ENCODE measurements around the gene MACC1.

MACC1 gene

DNA sequence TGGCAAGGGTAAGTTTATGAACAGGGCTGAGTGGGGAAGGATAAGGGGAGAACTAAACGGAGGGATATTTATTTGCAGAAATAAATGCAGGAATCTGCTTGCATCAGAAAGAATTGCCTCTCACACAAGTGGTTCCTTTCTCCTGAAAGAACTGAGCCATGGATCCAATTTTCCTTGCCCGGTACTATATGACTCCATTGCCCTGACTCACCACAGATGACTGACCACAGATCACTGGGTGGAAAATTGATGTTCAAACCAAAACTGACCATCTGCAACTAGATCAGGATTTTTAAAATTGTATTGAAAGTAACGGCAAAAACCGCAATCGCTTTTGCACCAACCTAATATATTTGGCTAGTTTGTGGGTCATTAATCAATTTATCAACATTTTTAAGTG, 6.2 kb upstream of the MACC1 start:
- H3K9ac ChIP-seq (ENCODE audit: insufficient read length, low read depth): no peak overlapping the region
- no peak overlapping the region for H3K4me3 ChIP-seq (ENCODE audit: insufficient read length, low read depth)
- peaks cover 3% of the 10 kb centered on the region for H3K4me1 ChIP-seq (ENCODE audit: insufficient read depth, insufficient read length)
- no peaks in the 10 kb centered on the region for H3K9me3 ChIP-seq (ENCODE audit: insufficient read depth, low read length)
- no peaks in the 10 kb centered on the region for H3K27me3 ChIP-seq (ENCODE audit: insufficient read depth, insufficient read length)
- TF ChIP-seq ZNF274 (IDR thresholded peaks at IDR 0.05; ENCODE audit: low read depth, low read length): no peak
- no peak for TF ChIP-seq YY1 (IDR thresholded peaks at IDR 0.05; ENCODE audit: insufficient read depth, insufficient read length)
- TF ChIP-seq SUZ12 (IDR thresholded peaks at IDR 0.05; ENCODE audit: extremely low read depth, insufficient read depth, insufficient read length): no peak
- DNase-seq (ENCODE audit: low read depth, low spot score): no peak
- no peaks in the 10 kb centered on the region for H3K36me3 ChIP-seq (ENCODE audit: insufficient read depth, insufficient read length, low read length)

DNA sequence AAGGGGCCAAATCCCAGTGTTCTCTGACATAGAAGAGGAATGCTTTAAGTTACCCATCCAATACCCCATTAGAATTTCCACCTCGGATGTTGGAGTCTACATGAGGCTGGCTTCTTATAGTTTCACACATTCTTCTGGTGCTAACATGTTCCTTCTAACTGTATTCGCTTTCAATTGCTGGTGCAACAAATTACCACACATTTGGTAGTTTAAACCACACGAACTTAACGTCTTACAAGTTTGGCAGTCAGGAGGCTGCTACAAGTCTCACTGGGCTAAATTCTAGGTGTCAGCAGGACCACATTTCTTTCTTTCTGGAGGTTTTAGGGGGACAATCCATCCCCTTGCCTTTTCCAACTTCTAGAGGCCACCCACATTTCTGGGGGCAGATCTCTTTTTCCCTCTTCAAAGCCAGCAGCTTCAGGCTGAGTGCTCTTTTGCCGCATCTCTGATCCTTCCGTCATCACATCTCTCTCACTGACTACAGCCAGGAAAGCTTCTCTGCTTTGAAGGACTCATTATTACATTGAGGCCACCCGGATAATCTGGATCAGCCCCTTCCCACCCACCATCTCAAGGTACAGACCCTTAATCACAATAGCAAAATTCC, 5.1 kb upstream of the MACC1 start:
- Histone ChIP-seq H3K27me3 (ENCODE audit: insufficient read depth, insufficient read length) (no peaks in the 10 kb centered on the region), H3K9me3 (ENCODE audit: insufficient read depth, low read length) (no peaks in the 10 kb centered on the region), H3K4me1 (ENCODE audit: insufficient read depth, insufficient read length) (peaks cover 3% of the 10 kb centered on the region), H3K4me3 (ENCODE audit: insufficient read length, low read depth) (no peak overlapping the region), H3K9ac (ENCODE audit: insufficient read length, low read depth) (no peak overlapping the region), H3K36me3 (ENCODE audit: insufficient read depth, insufficient read length, low read length) (no peaks in the 10 kb centered on the region)
- TF ChIP-seq YY1 (IDR thresholded peaks at IDR 0.05; ENCODE audit: insufficient read depth, insufficient read length): no peak
- TF ChIP-seq SUZ12 (IDR thresholded peaks at IDR 0.05; ENCODE audit: extremely low read depth, insufficient read depth, insufficient read length): no peak
- TF ChIP-seq ZNF274 (IDR thresholded peaks at IDR 0.05; ENCODE audit: low read depth, low read length): no peak
- no peak for DNase-seq (ENCODE audit: low read depth, low spot score)

DNA sequence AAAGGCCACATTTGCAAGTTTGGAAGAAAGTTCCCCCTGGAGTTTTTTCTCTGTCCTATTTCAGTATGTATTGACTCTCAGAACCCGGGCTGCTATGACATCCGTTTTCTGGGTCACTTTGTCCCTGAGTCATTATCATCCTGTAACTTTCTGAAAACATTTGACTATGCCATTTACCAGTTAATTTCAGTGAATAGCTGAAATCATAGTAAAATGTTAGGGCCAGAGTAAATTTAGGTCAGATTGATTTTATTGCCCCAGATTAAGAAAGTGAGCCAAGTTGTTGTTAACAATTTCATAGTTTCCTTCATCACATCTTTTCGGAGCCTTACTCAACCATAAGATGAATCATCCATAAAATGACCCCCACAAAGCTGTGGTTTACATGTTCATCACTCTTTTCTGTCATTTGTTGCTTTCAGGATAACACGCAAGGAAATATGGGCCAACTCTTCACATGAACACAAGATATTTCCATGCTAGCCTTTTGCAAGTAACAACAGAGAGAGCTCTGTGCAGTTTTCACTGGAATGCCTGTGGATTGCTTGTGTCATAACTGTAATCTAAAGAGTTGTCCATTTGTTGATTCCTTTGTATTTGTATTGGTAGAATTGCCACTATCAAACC, 3.9 kb upstream of the MACC1 start:
- Histone ChIP-seq H3K9me3 (ENCODE audit: insufficient read depth, low read length) (no peaks in the 10 kb centered on the region), H3K4me1 (ENCODE audit: insufficient read depth, insufficient read length) (peaks cover 3% of the 10 kb centered on the region), H3K36me3 (ENCODE audit: insufficient read depth, insufficient read length, low read length) (no peaks in the 10 kb centered on the region), H3K4me3 (ENCODE audit: insufficient read length, low read depth) (no peak overlapping the region), H3K9ac (ENCODE audit: insufficient read length, low read depth) (no peak overlapping the region), H3K27me3 (ENCODE audit: insufficient read depth, insufficient read length) (no peaks in the 10 kb centered on the region)
- DNase-seq (ENCODE audit: low read depth, low spot score): no peak
- TF ChIP-seq YY1 (IDR thresholded peaks at IDR 0.05; ENCODE audit: insufficient read depth, insufficient read length) (no peak), SUZ12 (IDR thresholded peaks at IDR 0.05; ENCODE audit: extremely low read depth, insufficient read depth, insufficient read length) (no peak), ZNF274 (IDR thresholded peaks at IDR 0.05; ENCODE audit: low read depth, low read length) (no peak)

DNA sequence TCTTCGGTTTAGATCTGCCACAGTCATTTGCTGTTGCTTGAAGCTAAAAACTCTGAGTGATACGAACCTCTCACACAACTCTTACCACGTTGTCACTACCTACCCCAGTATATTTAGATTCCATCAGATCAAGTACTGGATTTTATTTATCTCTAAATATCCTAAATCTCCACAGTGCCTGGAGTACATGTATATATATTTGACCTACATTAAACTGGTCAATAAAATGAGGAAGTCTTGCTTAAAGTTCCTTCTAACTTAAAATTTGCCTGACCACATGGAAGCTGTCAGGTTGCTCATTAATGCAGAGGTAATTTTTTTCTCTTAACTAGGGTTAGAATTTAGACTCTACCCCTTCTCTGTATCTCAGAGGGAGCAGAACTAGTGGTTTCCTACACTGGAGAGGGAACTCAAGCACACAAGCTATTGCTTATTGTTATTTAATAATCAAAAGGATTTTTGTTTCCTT, 3.1 kb upstream of the MACC1 start:
- no peak for DNase-seq (ENCODE audit: low read depth, low spot score)

DNA sequence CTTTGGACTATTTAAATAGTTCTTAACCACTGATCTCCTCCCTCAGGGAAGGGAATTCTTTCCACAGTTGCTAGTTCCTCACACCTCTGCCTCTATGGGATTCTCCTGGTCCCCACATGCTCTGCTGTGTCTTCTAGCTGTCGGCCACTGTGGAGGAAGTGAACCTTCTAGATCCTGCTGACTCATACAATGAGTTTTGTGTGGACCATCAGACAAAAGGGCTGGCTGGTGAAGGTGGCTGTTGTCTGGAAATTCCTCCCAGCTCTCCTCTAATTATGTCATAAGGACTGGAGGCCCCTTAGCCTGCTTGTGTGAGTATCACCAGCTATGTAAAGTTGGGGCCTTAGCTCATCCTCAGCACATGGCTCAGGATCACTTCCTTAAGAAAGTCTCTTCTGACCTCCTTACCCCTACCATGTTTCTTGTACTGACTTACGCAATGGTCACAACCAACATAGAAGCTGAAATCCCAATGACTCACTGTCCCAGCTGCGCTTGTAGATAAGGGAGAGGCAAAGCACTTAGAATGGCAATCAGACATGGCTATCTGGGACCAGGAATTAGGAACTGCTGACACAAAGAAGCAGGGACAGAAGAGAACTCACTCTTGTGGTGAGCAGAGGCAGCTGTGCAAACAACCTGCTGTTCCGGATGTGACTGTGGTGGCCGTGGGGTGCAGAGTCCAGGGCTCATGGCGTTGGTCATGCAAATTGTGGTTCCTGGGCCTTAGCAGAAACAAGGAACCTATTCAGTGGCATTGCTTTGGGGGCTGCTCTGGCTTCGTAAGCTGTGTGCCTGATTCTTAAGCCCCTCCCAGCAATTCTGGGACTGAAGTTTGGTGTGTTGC, 2.5 kb upstream of the MACC1 start:
- Histone ChIP-seq H3K36me3 (ENCODE audit: insufficient read depth, insufficient read length, low read length) (no peaks in the 10 kb centered on the region), H3K4me1 (ENCODE audit: insufficient read depth, insufficient read length) (peaks cover 3% of the 10 kb centered on the region), H3K4me3 (ENCODE audit: insufficient read length, low read depth) (no peak overlapping the region), H3K9me3 (ENCODE audit: insufficient read depth, low read length) (no peaks in the 10 kb centered on the region), H3K9ac (ENCODE audit: insufficient read length, low read depth) (no peak overlapping the region), H3K27me3 (ENCODE audit: insufficient read depth, insufficient read length) (no peaks in the 10 kb centered on the region)
- no peak for TF ChIP-seq YY1 (IDR thresholded peaks at IDR 0.05; ENCODE audit: insufficient read depth, insufficient read length)
- no peak for DNase-seq (ENCODE audit: low read depth, low spot score)

More for the DNA sequence above, 3.1 kb upstream of the MACC1 start:
- Histone ChIP-seq H3K36me3 (ENCODE audit: insufficient read depth, insufficient read length, low read length) (no peaks in the 10 kb centered on the region), H3K4me3 (ENCODE audit: insufficient read length, low read depth) (no peak overlapping the region), H3K9ac (ENCODE audit: insufficient read length, low read depth) (no peak overlapping the region), H3K27me3 (ENCODE audit: insufficient read depth, insufficient read length) (no peaks in the 10 kb centered on the region), H3K4me1 (ENCODE audit: insufficient read depth, insufficient read length) (peaks cover 3% of the 10 kb centered on the region), H3K9me3 (ENCODE audit: insufficient read depth, low read length) (no peaks in the 10 kb centered on the region)
- no peak for TF ChIP-seq YY1 (IDR thresholded peaks at IDR 0.05; ENCODE audit: insufficient read depth, insufficient read length)
- no peak for TF ChIP-seq SUZ12 (IDR thresholded peaks at IDR 0.05; ENCODE audit: extremely low read depth, insufficient read depth, insufficient read length)
- TF ChIP-seq ZNF274 (IDR thresholded peaks at IDR 0.05; ENCODE audit: low read depth, low read length): no peak

DNA sequence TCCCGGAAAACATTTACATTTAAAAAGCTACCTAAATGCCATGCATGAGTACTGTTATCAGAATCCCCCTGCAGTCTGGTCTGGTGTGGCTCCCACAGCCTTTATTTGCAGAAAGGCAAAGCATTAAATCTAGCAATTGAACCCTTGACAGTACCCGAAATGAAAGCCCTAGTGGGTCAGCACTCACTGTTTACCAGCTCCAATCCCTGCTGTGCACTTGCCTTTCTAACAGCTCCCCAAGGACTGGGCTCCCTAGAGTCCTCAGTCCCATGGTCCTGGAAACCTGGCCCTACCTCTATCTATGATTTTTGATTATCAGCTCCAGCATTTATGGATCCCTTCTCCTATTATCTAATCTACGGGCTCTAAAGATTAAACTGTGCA, 1.9 kb upstream of the MACC1 start:
- no peaks in the 10 kb centered on the region for H3K36me3 ChIP-seq (ENCODE audit: insufficient read depth, insufficient read length, low read length)
- no peaks in the 10 kb centered on the region for H3K9me3 ChIP-seq (ENCODE audit: insufficient read depth, low read length)
- H3K4me3 ChIP-seq (ENCODE audit: insufficient read length, low read depth): no peak overlapping the region
- H3K9ac ChIP-seq (ENCODE audit: insufficient read length, low read depth): no peak overlapping the region
- H3K27me3 ChIP-seq (ENCODE audit: insufficient read depth, insufficient read length): no peaks in the 10 kb centered on the region
- no peak for DNase-seq (ENCODE audit: low read depth, low spot score)
- no peak for TF ChIP-seq SUZ12 (IDR thresholded peaks at IDR 0.05; ENCODE audit: extremely low read depth, insufficient read depth, insufficient read length)
- TF ChIP-seq YY1 (IDR thresholded peaks at IDR 0.05; ENCODE audit: insufficient read depth, insufficient read length): no peak
- TF ChIP-seq ZNF274 (IDR thresholded peaks at IDR 0.05; ENCODE audit: low read depth, low read length): no peak
- H3K4me1 ChIP-seq (ENCODE audit: insufficient read depth, insufficient read length): peaks cover 3% of the 10 kb centered on the region

DNA sequence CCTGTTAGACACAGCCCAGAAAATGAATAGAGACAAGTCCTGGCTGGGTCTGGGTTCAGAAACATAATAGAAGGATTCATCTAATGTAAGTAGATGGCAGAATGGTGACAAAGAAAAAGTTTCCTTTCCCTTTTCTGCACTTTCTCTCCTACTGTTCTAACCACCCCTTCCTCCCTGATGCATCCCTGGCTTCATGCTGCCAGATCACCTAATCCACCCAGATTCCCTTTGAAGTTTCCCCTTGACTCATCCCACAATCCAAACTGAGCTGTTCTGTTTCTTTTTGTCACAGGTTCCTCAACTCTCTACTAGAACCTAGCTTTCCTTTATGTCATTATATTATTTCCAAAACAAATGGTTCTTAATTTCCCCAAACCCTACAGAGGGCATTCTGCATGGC, 1.1 kb upstream of the MACC1 start:
- no peak for DNase-seq (ENCODE audit: low read depth, low spot score)
- Histone ChIP-seq H3K4me3 (ENCODE audit: insufficient read length, low read depth) (no peak overlapping the region), H3K36me3 (ENCODE audit: insufficient read depth, insufficient read length, low read length) (no peaks in the 10 kb centered on the region), H3K9me3 (ENCODE audit: insufficient read depth, low read length) (0 out of 2 replicates have a peak, but pooled peaks cover 2% of the 10 kb centered on the region), H3K4me1 (ENCODE audit: insufficient read depth, insufficient read length) (peaks cover 3% of the 10 kb centered on the region), H3K27me3 (ENCODE audit: insufficient read depth, insufficient read length) (no peaks in the 10 kb centered on the region), H3K9ac (ENCODE audit: insufficient read length, low read depth) (no peak overlapping the region)
- TF ChIP-seq ZNF274 (IDR thresholded peaks at IDR 0.05; ENCODE audit: low read depth, low read length): no peak
- no peak for TF ChIP-seq YY1 (IDR thresholded peaks at IDR 0.05; ENCODE audit: insufficient read depth, insufficient read length)
- TF ChIP-seq SUZ12 (IDR thresholded peaks at IDR 0.05; ENCODE audit: extremely low read depth, insufficient read depth, insufficient read length): no peak

All from NT2/D1 (cell line).